Effector memory CD8-positive, alpha-beta T cell (primary cell): ENCODE measurements around the gene PKLR.
"Not testable (repeated sequence)": the region's sequence is repeated elsewhere in the genome, so short reads cannot be mapped to it uniquely, and the experiment has no call there.

ENCODE experiments used
- ATAC-seq: fragments of 150-1000 bp; cut with Tn5 transposase; replicated peaks from 2 replicates; pipeline ENCODE4 v1.10.0; 2021; ENCODE audit warnings: mild to moderate bottlenecking, moderate library complexity
- DNase-seq, 3 experiments: peaks; one replicate each; pipeline ENCODE4 v3.0.0; 2021
- H3K27ac Mint-ChIP-seq, 2 donors: one replicate each; pipeline ENCODE4 v1.8.0; 2022; ENCODE audit warnings: mild to moderate bottlenecking in 2 of 2, mixed read lengths in 2 of 2, moderate library complexity in 2 of 2
- H3K27me3 Mint-ChIP-seq, 2 donors: one replicate each; pipeline ENCODE4 v1.8.0; 2022; ENCODE audit warnings: mixed read lengths in 2 of 2
- H3K36me3 Mint-ChIP-seq: one replicate; pipeline ENCODE4 v1.8.0; 2022; ENCODE audit warnings: mild to moderate bottlenecking, moderate library complexity, mixed read lengths; ENCODE audit not compliant: insufficient read depth
- H3K4me1 Mint-ChIP-seq, 2 donors: one replicate each; pipeline ENCODE4 v1.8.0; 2022; ENCODE audit warnings: low read depth in 2 of 2, mixed read lengths in 2 of 2
- H3K4me3 Mint-ChIP-seq, 2 donors: one replicate each; pipeline ENCODE4 v1.8.0; 2022; ENCODE audit warnings: mild to moderate bottlenecking in 2 of 2, mixed read lengths in 2 of 2, moderate library complexity in 2 of 2
- H3K9me3 Mint-ChIP-seq, 2 donors: one replicate each; pipeline ENCODE4 v1.8.0; 2022; ENCODE audit warnings: mixed read lengths in 2 of 2
- total RNA-seq, 9 experiments: gene quantifications; one replicate each; lab custom pipeline; 2026; lab: John Stamatoyannopoulos, UW

Gene PKLR
- 0 to 0.10 (median 0) reads per million in 9 experiments for total RNA-seq

- H3K27me3 Mint-ChIP-seq: peaks cover 17 to 22% of the 10 kb centered on the region in 2 donors
- DNase-seq: no peak
- ATAC-seq: no peak
- no peak within 1 kb of the TSS for H3K27ac Mint-ChIP-seq
- H3K4me3 Mint-ChIP-seq: no peak within 1 kb of the TSS
- no peaks in the 10 kb centered on the region for H3K36me3 Mint-ChIP-seq
- no peaks in the 10 kb centered on the region for H3K9me3 Mint-ChIP-seq
- no peaks in the 10 kb centered on the region for H3K4me1 Mint-ChIP-seq
These were observed at the start of gene PKLR for GRCh38 chr1:155301342-155301841. Gene PKLR, minus strand, starts transcription at chr1:155301438. Its CDS starts 43 bp downstream, at chr1:155301395.

GRCh38 chr1:155342842-155343241, 41.6 kb upstream of the PKLR start:
- Mint-ChIP-seq H3K9me3 (no peaks in the 10 kb centered on the region), H3K4me1 (no peaks in the 10 kb centered on the region), H3K36me3 (peaks cover 88% of the 10 kb centered on the region), H3K27ac (no peak overlapping the region), H3K27me3 (no peaks in the 10 kb centered on the region), H3K4me3 (no peak overlapping the region)
- no peak for DNase-seq
- no peak for ATAC-seq

GRCh38 chr1:155339515-155340097, 38.4 kb upstream of the PKLR start:
- Mint-ChIP-seq H3K27ac (no peak overlapping the region), H3K36me3 (peaks cover 87% of the 10 kb centered on the region), H3K4me1 (no peaks in the 10 kb centered on the region), H3K4me3 (no peak overlapping the region), H3K9me3 (no peaks in the 10 kb centered on the region), H3K27me3 (no peaks in the 10 kb centered on the region)
- DNase-seq (no peak), ATAC-seq (no peak)

DNA sequence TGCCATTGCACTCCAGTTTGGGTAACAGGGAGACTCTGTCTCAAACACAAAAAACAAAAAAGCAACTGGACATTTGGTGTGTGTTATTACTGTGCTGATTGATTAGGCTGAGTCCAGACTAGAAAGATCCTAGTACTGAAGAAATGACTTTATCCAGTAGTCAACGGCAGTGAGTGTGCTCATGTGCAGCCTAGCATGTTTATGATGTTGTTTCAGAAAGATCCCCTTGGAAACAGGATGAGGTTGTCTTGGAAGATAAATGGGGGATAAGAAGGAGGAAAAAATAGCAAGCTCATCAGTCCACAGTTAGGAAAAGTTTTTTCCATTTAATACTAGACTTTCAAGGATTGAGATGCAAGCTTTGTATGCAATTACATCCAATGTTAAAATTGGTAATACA, 33.7 kb upstream of the PKLR start:
- Mint-ChIP-seq H3K36me3 (peaks cover 76% of the 10 kb centered on the region), H3K4me3 (no peak overlapping the region), H3K9me3 (no peaks in the 10 kb centered on the region), H3K27ac (no peak overlapping the region), H3K27me3 (no peaks in the 10 kb centered on the region), H3K4me1 (no peaks in the 10 kb centered on the region)
- DNase-seq (no peak), ATAC-seq (no peak)

DNA sequence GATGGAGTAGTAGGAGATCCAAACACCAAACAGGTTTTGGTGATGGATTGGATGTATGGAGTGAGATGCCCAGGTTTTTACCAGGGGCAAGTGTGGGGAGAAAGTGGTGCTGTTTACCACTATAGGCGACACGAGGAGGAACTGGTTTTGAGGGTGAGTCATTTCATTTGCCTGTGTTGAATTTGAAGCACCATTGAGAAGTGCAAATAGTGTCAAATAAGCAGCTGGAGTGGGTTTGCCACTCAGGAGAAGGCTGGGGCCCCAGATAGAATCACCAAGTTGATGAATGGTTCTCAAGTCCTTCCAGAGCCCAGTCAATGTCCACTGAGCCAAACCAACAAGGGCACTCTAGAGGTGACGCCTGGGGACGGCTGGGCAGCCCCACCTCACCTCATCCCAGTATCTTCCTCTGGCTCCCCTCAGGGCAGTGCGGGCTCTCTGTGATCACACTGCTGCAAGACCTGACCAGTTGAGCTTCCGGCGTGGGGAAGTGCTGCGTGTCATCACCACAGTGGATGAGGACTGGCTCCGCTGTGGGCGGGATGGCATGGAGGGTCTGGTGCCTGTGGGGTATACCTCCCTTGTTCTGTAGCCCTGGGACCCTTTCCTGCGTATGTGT, 28.9 kb upstream of the PKLR start:
- peaks cover 52% of the 10 kb centered on the region for H3K36me3 Mint-ChIP-seq
- H3K4me3 Mint-ChIP-seq: no peak overlapping the region
- peaks cover 8 to 9% of the 10 kb centered on the region in 2 donors for H3K4me1 Mint-ChIP-seq
- no peaks in the 10 kb centered on the region for H3K9me3 Mint-ChIP-seq
- H3K27me3 Mint-ChIP-seq: no peaks in the 10 kb centered on the region
- no peak overlapping the region for H3K27ac Mint-ChIP-seq
- DNase-seq (no peak), ATAC-seq (no peak)

DNA sequence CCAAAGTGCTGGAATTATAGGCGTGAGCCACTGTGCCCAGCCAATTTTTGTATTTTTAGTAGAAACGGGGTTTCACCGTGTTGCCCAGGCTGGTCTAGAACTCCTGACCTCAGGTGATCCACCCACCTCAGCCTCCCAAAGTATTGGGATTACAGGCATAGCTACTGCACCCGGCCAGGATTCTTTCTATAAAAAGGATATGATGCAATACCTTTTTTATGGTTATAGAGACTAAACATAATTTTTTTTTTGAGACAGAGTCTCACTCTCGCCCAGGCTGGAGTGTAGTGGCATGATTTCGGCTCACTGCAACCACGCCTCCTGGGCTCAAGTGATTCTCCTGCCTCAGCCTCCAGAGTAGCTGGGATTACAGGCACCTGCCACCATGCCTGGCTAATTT, 27.6 kb upstream of the PKLR start:
- not testable (repeated sequence) for H3K27ac Mint-ChIP-seq, H3K27me3 Mint-ChIP-seq, H3K4me3 Mint-ChIP-seq, DNase-seq, ATAC-seq, H3K9me3 Mint-ChIP-seq
- H3K4me1 Mint-ChIP-seq: peaks cover 9 to 11% of the 10 kb centered on the region in 2 donors
- peaks cover 43% of the 10 kb centered on the region for H3K36me3 Mint-ChIP-seq

DNA sequence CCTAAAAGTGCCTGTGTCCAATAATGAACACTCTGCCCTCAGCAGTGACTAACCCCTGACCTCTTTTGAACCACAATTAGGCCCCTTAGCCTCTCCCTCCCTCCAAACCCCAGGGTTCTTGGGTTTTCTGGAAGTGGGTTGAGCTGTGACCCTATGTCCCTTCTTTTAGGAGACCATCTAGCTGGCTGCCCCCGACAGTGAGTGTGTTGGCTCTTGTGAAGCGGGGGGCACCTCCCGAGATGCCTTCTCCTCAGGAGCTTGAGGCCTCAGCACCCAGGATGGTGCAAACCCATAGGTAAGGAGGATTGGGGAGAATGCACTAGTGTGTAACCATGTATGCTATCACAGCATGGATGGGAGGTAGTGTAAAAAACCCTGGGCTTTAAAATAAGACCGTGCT, 26.7 kb upstream of the PKLR start:
- H3K27ac Mint-ChIP-seq: no peak overlapping the region
- no peak for ATAC-seq
- H3K4me1 Mint-ChIP-seq: peaks cover 9 to 11% of the 10 kb centered on the region in 2 donors
- no peak for DNase-seq
- no peaks in the 10 kb centered on the region for H3K9me3 Mint-ChIP-seq
- peaks cover 35% of the 10 kb centered on the region for H3K36me3 Mint-ChIP-seq
- no peaks in the 10 kb centered on the region for H3K27me3 Mint-ChIP-seq
- H3K4me3 Mint-ChIP-seq: no peak overlapping the region

DNA sequence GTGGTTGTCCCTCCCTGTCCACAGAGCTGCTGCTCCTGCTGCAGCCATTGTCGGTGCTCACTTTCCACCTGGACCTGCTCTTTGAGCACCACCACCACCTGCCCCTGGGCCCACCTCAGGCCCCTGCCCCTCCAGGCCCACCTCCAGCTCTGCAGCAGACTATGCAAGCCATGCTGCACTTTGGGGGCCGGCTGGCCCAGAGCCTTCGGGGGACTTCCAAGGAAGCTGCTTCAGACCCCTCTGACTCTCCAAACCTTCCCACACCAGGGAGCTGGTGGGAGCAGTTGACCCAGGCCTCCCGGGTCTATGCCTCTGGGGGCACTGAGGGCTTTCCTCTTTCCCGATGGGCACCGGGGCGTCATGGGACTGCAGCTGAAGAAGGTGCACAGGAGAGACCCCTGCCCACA, 25.4 kb upstream of the PKLR start:
- Mint-ChIP-seq H3K4me1 (peaks cover 9 to 16% of the 10 kb centered on the region in 2 donors), H3K9me3 (no peaks in the 10 kb centered on the region), H3K27me3 (no peaks in the 10 kb centered on the region), H3K27ac (peak overlapping the region; percentile 33 to 60), H3K4me3 (no peak overlapping the region), H3K36me3 (peaks cover 32% of the 10 kb centered on the region)
- no peak for ATAC-seq
- no peak for DNase-seq

GRCh38 chr1:155326020-155326526, 24.8 kb upstream of the PKLR start:
- no peaks in the 10 kb centered on the region for H3K9me3 Mint-ChIP-seq
- ATAC-seq (no peak), DNase-seq (no peak)
- H3K36me3 Mint-ChIP-seq: peaks cover 27% of the 10 kb centered on the region
- no peaks in the 10 kb centered on the region for H3K27me3 Mint-ChIP-seq
- peak overlapping the region; percentile 83 to 90 for H3K4me3 Mint-ChIP-seq
- H3K27ac Mint-ChIP-seq: peak overlapping the region; percentile 33 to 60
- peaks cover 12 to 18% of the 10 kb centered on the region in 2 donors for H3K4me1 Mint-ChIP-seq

DNA sequence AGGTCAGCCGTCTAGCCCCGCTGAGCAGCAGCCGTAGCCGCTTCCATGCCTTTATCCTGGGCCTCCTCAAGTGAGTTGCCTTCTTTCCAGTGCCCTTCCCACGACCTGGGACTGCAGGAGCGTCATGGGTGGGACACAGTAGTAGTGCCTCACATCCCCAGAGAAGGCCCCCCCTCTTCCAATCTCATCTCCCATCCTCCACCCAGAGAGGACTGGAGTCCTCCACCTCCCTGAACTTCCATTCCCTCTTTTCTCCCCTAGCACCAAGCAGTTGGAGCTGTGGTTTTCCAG, 24.3 kb upstream of the PKLR start:
- peak overlapping the region; percentile 83 to 90 for H3K4me3 Mint-ChIP-seq
- no peak for ATAC-seq
- H3K36me3 Mint-ChIP-seq: peaks cover 22% of the 10 kb centered on the region
- peak overlapping the region in 1 of 2 donors; percentile 33 for H3K27ac Mint-ChIP-seq
- no peaks in the 10 kb centered on the region for H3K9me3 Mint-ChIP-seq
- peaks cover 16 to 19% of the 10 kb centered on the region in 2 donors for H3K4me1 Mint-ChIP-seq
- DNase-seq: no peak
- H3K27me3 Mint-ChIP-seq: no peaks in the 10 kb centered on the region

DNA sequence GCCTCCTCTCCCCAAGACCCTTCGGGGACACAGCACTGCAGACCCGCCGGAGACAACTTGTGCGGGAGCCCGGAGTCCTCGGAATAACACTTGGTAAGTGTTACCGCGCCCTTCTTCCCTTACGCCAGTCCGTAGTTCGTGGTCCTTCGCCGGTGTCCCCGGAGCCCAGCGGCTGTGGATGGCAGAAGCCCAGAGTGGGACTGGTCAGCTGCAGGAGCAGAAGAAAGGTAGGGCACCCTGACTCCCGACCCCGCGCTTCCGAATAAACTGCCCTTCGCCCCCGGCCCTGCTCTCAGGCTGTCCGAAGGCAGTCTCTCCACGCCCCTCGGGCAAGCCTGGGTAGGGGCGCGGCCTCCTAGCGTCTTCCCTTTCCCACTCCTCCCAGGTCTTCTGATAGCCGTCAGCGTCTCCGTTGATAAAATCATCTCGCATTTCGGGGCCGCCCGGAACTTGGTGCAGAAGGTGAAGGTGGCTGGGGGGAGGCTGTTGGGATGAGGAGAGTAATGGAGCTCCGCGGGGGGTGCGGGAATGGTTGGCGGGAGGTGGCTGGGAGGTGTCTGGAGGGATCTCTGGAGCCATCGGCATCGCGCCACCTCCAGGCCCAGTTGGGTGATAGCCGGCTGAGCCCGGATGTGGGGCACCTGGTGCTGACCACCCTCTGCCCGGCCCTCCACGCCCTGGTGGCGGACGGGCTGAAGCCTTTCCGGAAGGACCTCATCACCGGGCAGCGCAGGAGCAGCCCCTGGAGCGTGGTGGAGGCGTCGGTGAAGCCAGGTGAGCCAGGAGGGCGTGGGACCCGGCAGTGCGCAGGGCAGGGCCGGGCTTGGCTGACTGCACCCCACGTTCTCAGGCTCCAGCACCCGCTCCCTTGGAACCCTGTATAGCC, 23.7 kb upstream of the PKLR start:
- no peak for ATAC-seq
- peaks cover 17% of the 10 kb centered on the region for H3K36me3 Mint-ChIP-seq
- H3K27ac Mint-ChIP-seq: peak overlapping the region; percentile 33 to 88
- no peaks in the 10 kb centered on the region for H3K27me3 Mint-ChIP-seq
- H3K4me1 Mint-ChIP-seq: peaks cover 21 to 24% of the 10 kb centered on the region in 2 donors
- DNase-seq: no peak
- H3K9me3 Mint-ChIP-seq: no peaks in the 10 kb centered on the region
- peak overlapping the region; percentile 83 to 90 for H3K4me3 Mint-ChIP-seq

GRCh38 chr1:155324037-155324716, 22.9 kb upstream of the PKLR start:
- peak; percentile 81 for ATAC-seq
- H3K36me3 Mint-ChIP-seq: peaks cover 11% of the 10 kb centered on the region
- H3K9me3 Mint-ChIP-seq: no peaks in the 10 kb centered on the region
- DNase-seq: peak; percentile 79 to 80 (median 80)
- H3K4me3 Mint-ChIP-seq: peak overlapping the region; percentile 83 to 90
- no peaks in the 10 kb centered on the region for H3K27me3 Mint-ChIP-seq
- peaks cover 22 to 25% of the 10 kb centered on the region in 2 donors for H3K4me1 Mint-ChIP-seq
- H3K27ac Mint-ChIP-seq: peak overlapping the region; percentile 33 to 88

- Mint-ChIP-seq H3K4me3 (peak overlapping the region; percentile 83 to 90), H3K27me3 (no peaks in the 10 kb centered on the region), H3K36me3 (peaks cover 9% of the 10 kb centered on the region), H3K9me3 (no peaks in the 10 kb centered on the region), H3K27ac (peak overlapping the region; percentile 33 to 88), H3K4me1 (peaks cover 22 to 25% of the 10 kb centered on the region in 2 donors)
- DNase-seq: peak; percentile 67 to 77 (median 73)
- ATAC-seq: peak; percentile 71
These were observed 22.4 kb upstream of the PKLR start for GRCh38 chr1:155323729-155324036.
